Measurements from ENCODE around the gene CLCN7.

GRCh38 chr16:1510272-1510671 lies 35.4 kb upstream of the CLCN7 start:
- TF ChIP-seq, protein P1, sequence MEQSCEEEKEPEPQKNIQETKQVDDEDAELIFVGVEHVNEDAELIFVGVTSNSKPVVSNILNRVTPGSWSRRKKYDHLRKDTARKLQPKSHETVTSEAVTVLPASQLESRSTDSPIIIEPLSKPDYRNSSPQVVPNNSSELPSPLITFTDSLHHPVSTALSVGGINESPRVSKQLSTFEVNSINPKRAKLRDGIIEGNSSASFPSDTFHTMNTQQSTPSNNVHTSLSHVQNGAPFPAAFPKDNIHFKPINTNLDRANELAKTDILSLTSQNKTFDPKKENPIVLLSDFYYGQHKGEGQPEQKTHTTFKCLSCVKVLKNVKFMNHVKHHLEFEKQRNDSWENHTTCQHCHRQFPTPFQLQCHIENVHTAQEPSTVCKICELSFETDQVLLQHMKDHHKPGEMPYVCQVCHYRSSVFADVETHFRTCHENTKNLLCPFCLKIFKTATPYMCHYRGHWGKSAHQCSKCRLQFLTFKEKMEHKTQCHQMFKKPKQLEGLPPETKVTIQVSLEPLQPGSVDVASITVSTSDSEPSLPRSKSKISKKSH (CRISPR knock-in tag; IDR thresholded peaks at IDR 0.05): no peak
- TF ChIP-seq MYNN (IDR thresholded peaks at IDR 0.05) (no peak), MYNN (CRISPR knock-in tag; IDR thresholded peaks at IDR 0.05) (no peak), POLR2A (conservative IDR thresholded peaks at IDR 0.05) (no peak)

Data from K562 (cell line).